BE2C (cell line): ENCODE results near the gene RPS6KB2.

Source experiments
- DNase-seq: peaks from one replicate; pipeline ENCODE4 v3.0.0-alpha.2; 2020
- H3K27me3 ChIP-seq: fragments of 250-450 bp; sonication (Bioruptor Pico); 2 replicates; pipeline ENCODE4 v1.5.1; 2020; ENCODE audit warnings: mild to moderate bottlenecking
- H3K36me3 ChIP-seq: fragments of 250-450 bp; sonication (Bioruptor Pico); 2 replicates; pipeline ENCODE4 v1.5.1; 2020; ENCODE audit warnings: mild to moderate bottlenecking
- H3K4me1 ChIP-seq: fragments of 250-450 bp; sonication (Bioruptor Pico); 2 replicates; pipeline ENCODE4 v1.5.1; 2020
- H3K4me3 ChIP-seq: 2 replicates; pipeline ENCODE4 v1.5.1; 2011; ENCODE audit warnings: low read depth, low read length
- H3K9me3 ChIP-seq: fragments of 250-450 bp; sonication (Bioruptor Pico); 2 replicates; pipeline ENCODE4 v1.5.1; 2020
- CTCF ChIP-seq: IDR thresholded peaks from 2 replicates; pipeline ENCODE4 v1.5.1; 2012; ENCODE audit warnings: mild to moderate bottlenecking, low read depth, low read length

RPS6KB2 gene

GRCh38 chr11:67397536-67397935 lies 30.8 kb upstream of the RPS6KB2 start:
- Histone ChIP-seq H3K4me3 (no peak overlapping the region), H3K36me3 (peaks cover 47% of the 10 kb centered on the region), H3K9me3 (no peaks in the 10 kb centered on the region), H3K4me1 (peaks cover 12% of the 10 kb centered on the region), H3K27me3 (no peaks in the 10 kb centered on the region)
- TF ChIP-seq CTCF, result no peak
- peak; percentile 51 for DNase-seq

GRCh38 chr11:67397986-67398660 lies 30.2 kb upstream of the RPS6KB2 start:
- TF ChIP-seq CTCF, result no peak
- peaks cover 47% of the 10 kb centered on the region for H3K36me3 ChIP-seq
- H3K4me3 ChIP-seq, result no peak overlapping the region
- peaks cover 12% of the 10 kb centered on the region for H3K4me1 ChIP-seq
- DNase-seq, result no peak
- no peaks in the 10 kb centered on the region for H3K9me3 ChIP-seq
- no peaks in the 10 kb centered on the region for H3K27me3 ChIP-seq

- TF ChIP-seq CTCF, result no peak
- H3K4me3 ChIP-seq, result no peak overlapping the region
- peaks cover 41% of the 10 kb centered on the region for H3K36me3 ChIP-seq
Observed at GRCh38 chr11:67398661-67399563, 29.4 kb upstream of the RPS6KB2 start.

GRCh38 chr11:67400251-67400941 lies 27.9 kb upstream of the RPS6KB2 start:
- peaks cover 12% of the 10 kb centered on the region for H3K4me1 ChIP-seq
- H3K27me3 ChIP-seq, result no peaks in the 10 kb centered on the region
- peak overlapping the region; percentile 73 for H3K4me3 ChIP-seq
- DNase-seq, result peak; percentile 86
- no peak for TF ChIP-seq CTCF
- H3K36me3 ChIP-seq, result peaks cover 38% of the 10 kb centered on the region
- H3K9me3 ChIP-seq, result no peaks in the 10 kb centered on the region

More at GRCh38 chr11:67398661-67399563, 29.4 kb upstream of the RPS6KB2 start:
- H3K27me3 ChIP-seq, result no peaks in the 10 kb centered on the region
- H3K9me3 ChIP-seq, result no peaks in the 10 kb centered on the region
- peaks cover 12% of the 10 kb centered on the region for H3K4me1 ChIP-seq
- DNase-seq, result no peak

GRCh38 chr11:67400942-67401494 lies 27.3 kb upstream of the RPS6KB2 start:
- H3K36me3 ChIP-seq, result peaks cover 32% of the 10 kb centered on the region
- DNase-seq, result no peak
- no peaks in the 10 kb centered on the region for H3K9me3 ChIP-seq
- peak overlapping the region; percentile 73 for H3K4me3 ChIP-seq
- TF ChIP-seq CTCF, result no peak
- no peaks in the 10 kb centered on the region for H3K27me3 ChIP-seq
- peaks cover 12% of the 10 kb centered on the region for H3K4me1 ChIP-seq
